ENCODE results near the gene FRMD3.
A peak's percentile ranks its signal among the peaks of the same experiment; 100 is the strongest.

The FRMD3 gene

DNA sequence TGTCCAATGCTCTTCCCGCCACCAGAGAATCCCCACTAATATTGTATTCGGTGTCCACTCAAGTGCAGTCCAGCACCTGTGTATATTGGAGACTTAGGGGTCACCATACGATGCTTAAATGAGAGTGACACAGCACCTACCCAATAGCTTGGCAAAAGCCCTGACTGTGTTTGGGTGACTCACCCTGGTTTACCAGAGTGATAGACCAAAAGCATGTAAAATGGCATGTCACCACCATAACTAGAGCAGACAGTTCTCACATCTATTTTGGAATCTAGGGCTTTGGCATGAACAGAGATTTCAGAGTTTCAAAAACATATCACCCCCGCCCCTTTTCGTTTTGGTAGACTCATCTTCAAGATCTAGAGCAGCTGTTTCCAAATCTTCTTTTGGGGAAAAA, 257.9 kb downstream of the FRMD3 start:
- TF ChIP-seq CTCF (IDR thresholded peaks at IDR 0.05; ENCODE audit: unreplicated experiment in 3 of 3) = no peak
- Mint-ChIP-seq H3K4me3 (no peak overlapping the region), H3K27ac (peak overlapping the region in 1 of 3 experiments; percentile 78), H3K4me1 (peaks cover 34% of the 10 kb centered on the region), H3K27me3 (ENCODE audit: low read depth) (no peaks in the 10 kb centered on the region), H3K9me3 (no peaks in the 10 kb centered on the region), H3K36me3 (ENCODE audit: low read depth) (peaks cover 8% of the 10 kb centered on the region)

DNA sequence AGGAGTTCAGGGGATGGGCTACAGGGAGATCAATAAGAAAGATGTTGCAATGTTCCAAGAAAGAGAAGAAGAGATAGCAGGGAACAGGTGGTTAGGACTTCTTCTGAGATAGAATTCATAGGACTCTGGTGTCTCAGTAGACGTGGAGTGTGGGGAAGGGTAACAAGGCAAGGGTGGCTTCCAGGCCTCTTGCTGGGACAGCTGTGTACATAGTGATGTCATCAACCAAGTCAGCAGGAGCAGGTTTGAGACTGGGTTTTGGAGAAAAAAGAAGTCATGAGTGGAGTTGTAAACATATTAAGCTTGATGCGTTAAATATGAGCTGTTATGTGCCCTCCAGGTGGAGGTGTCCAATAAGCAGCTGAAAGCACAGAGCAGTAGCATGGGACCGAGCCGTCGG, 263.4 kb downstream of the FRMD3 start:
- no peak for TF ChIP-seq CTCF (IDR thresholded peaks at IDR 0.05; ENCODE audit: unreplicated experiment in 3 of 3)
- H3K9me3 Mint-ChIP-seq = no peaks in the 10 kb centered on the region
- no peak overlapping the region for H3K27ac Mint-ChIP-seq
- peaks cover 7% of the 10 kb centered on the region for H3K4me1 Mint-ChIP-seq
- H3K36me3 Mint-ChIP-seq (ENCODE audit: low read depth) = peaks cover 16% of the 10 kb centered on the region
- H3K4me3 Mint-ChIP-seq = no peak overlapping the region
- H3K27me3 Mint-ChIP-seq (ENCODE audit: low read depth) = no peaks in the 10 kb centered on the region

DNA sequence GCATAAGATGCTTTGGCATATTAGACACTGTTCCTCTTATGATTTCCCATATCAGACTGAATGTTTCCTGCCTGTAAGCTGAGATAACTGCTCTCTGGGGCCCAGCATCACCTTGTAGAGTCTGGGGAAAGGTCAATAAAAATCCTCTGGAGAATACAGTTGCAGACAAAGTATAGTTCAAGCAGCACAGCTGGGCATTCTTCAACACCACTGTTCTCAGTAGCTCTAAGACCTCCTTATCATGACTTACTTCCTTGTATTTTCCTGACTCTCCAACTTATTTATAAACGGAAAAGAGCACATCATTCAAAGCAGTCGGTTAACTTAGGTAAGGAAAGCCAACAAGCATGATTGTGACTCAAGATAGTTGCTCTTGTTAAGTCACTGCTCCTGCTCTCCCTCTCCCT, 266.5 kb downstream of the FRMD3 start:
- Mint-ChIP-seq H3K4me3 (no peak overlapping the region), H3K27me3 (ENCODE audit: low read depth) (no peaks in the 10 kb centered on the region)

GRCh38 chr9:83270116-83270515, 268.1 kb downstream of the FRMD3 start:
- no peak overlapping the region for H3K4me3 Mint-ChIP-seq
- H3K36me3 Mint-ChIP-seq (ENCODE audit: low read depth) = peaks cover 8% of the 10 kb centered on the region
- H3K9me3 Mint-ChIP-seq = no peaks in the 10 kb centered on the region
- H3K27ac Mint-ChIP-seq = no peak overlapping the region
- no peaks in the 10 kb centered on the region for H3K27me3 Mint-ChIP-seq (ENCODE audit: low read depth)
- peaks cover 35% of the 10 kb centered on the region for H3K4me1 Mint-ChIP-seq
- no peak for TF ChIP-seq CTCF (IDR thresholded peaks at IDR 0.05; ENCODE audit: unreplicated experiment in 3 of 3)

More for the DNA sequence above, 266.5 kb downstream of the FRMD3 start:
- H3K4me1 Mint-ChIP-seq = peaks cover 31% of the 10 kb centered on the region
- peaks cover 8% of the 10 kb centered on the region for H3K36me3 Mint-ChIP-seq (ENCODE audit: low read depth)
- no peaks in the 10 kb centered on the region for H3K9me3 Mint-ChIP-seq
- H3K27ac Mint-ChIP-seq = no peak overlapping the region
- no peak for TF ChIP-seq CTCF (IDR thresholded peaks at IDR 0.05; ENCODE audit: unreplicated experiment in 3 of 3)

- TF ChIP-seq CTCF (IDR thresholded peaks at IDR 0.05; ENCODE audit: unreplicated experiment in 3 of 3) = no peak
- peaks cover 48% of the 10 kb centered on the region for H3K4me1 Mint-ChIP-seq
- no peaks in the 10 kb centered on the region for H3K9me3 Mint-ChIP-seq
- no peak overlapping the region for H3K27ac Mint-ChIP-seq
- H3K4me3 Mint-ChIP-seq = no peak overlapping the region
- H3K27me3 Mint-ChIP-seq (ENCODE audit: low read depth) = no peaks in the 10 kb centered on the region
- peaks cover 8% of the 10 kb centered on the region for H3K36me3 Mint-ChIP-seq (ENCODE audit: low read depth)
Observed at GRCh38 chr9:83267741-83268140, 270.5 kb downstream of the FRMD3 start.

DNA sequence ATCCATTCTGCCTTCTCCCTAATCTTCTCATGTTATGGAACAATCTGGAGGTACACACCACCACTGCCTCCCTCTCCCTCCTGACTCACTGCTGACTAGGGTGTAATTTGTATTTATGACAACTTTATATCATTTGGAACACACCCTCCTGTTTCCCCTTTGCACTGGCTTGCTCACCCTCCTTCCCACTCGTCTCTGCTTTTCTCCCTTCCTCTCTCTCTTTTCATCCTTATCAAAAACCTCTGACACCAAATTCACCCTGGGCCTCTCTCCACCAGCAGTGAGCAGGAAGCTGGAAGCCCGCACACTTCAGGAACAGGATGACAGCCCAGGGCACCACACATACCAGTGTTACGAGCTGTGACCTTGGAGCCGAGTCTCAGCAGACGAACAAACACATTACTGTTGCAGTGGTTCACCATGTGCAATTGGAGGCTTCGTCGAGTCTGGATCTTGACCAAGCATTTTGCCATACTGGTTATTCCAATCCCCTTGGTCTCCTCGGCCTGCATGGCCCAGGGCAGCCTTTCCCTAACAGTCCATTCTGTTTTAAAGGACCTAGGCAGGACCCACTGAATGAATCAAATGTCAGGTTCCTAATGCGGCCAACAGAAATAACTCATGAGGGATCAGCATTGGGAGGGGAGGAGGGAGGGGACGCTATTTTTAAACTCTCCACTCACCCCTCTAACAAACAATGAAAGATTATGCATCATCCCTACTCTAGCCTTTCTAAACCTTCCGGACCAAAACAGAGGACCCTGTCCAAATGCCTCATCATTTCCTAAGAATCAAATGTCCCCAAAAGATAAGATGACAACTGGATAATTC, 271.3 kb downstream of the FRMD3 start:
- Mint-ChIP-seq H3K27ac (peak overlapping the region; percentile 20 to 56 (median 26)), H3K36me3 (ENCODE audit: low read depth) (peaks cover 8% of the 10 kb centered on the region), H3K4me1 (peaks cover 48% of the 10 kb centered on the region), H3K4me3 (peak overlapping the region; percentile 52 to 86 (median 78)), H3K27me3 (ENCODE audit: low read depth) (no peaks in the 10 kb centered on the region), H3K9me3 (no peaks in the 10 kb centered on the region)
- no peak for TF ChIP-seq CTCF (IDR thresholded peaks at IDR 0.05; ENCODE audit: unreplicated experiment in 3 of 3)
